Superior temporal gyrus (tissue), 1 donor: ENCODE results near the gene MAP4K4.

Experiments used
- DNase-seq: peaks from one replicate; pipeline ENCODE4 v3.0.0-alpha.2; 2016; ENCODE audit errors: extremely low spot score

Gene MAP4K4

DNA sequence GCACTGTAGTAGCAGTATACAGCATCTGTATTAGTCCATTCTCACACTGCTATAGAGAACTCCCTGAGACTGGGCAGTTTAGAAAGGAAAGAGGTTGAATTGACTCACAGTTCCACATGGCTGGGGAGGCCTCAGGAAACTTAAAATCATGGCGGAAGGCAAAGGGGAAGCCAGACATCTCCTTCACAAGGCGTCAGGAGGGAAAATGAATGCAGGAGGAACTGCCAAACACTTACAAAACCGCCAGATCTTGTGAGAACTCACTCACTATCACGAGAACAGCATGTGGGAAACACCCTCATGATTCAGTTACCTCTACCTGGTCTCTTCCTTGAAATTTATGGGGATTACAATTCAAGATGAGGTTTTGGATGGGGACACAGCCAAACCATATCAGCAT is 25.4 kb downstream of the MAP4K4 start:
- no peak for DNase-seq

DNA sequence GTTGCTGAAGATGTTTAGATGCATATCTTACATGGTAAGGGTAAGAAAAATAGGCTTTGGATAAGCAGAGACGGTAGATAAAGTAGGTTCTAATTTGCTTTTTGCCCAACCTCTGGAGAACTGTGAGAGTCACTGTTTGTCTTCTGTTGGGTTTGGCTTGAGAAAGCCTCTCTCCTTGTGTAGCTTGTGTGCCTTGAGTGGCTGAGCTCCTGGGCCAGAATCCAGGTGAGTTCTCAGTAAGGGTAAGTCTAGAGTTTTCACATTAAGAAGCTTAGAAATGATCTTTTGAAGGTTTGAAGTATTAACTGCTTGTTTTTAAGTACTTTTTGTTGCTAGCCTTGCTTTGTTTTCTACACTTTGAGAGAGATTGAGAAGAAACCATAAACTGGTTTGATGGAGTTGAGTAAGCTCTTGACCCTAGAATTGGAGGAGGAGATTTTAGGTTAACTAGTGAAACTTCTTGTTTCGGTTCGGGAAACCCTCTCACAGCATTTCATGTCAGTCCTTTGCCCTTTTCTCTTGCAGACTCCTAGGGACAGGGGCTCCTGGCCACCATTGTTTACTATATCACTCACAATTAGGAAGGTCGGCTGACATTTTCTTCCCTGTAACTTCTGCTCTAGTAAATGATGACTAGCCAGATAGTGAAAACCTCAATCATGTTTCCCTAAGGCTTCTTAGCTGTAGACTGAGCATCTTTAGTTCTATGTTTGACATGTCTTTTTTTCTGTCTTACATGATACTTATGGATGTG is 26.0 kb downstream of the MAP4K4 start:
- DNase-seq, result peak; percentile 26

DNA sequence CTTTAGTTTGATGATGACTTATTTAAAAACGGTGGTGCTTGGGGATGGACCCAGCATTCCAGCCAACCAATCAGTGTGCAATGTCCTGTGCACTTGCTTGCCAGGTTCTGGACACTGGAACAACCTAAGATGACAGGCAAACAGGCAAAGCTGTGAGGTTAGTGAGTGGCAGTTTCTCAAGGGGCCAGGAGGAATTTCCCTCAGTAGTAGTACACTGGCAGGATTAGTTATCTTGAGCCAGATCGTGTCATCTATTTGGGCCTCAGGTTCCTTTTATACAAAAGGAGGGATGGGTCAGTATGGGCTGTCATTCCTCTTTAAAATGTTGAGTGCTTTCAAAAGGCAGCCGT is 26.6 kb downstream of the MAP4K4 start:
- DNase-seq, result no peak

DNA sequence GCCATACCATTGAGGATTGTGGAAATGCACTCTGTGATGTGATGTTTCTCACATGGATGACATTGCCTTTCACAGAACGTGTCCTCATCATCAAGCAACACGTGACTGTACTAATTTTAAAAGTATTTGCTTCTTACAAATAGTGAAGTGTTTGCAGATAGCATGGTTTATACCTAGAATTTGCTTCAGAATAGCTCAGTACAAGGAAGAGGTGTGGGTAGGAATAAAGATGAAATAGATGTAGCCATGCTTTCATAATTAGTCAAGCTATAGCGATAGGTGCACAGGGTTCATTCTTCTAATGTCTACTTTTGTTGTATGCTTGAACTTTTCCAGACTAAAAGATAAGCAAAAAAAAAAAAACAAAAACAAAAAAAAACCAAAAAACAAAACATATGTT is 27.5 kb downstream of the MAP4K4 start:
- DNase-seq, result no peak

DNA sequence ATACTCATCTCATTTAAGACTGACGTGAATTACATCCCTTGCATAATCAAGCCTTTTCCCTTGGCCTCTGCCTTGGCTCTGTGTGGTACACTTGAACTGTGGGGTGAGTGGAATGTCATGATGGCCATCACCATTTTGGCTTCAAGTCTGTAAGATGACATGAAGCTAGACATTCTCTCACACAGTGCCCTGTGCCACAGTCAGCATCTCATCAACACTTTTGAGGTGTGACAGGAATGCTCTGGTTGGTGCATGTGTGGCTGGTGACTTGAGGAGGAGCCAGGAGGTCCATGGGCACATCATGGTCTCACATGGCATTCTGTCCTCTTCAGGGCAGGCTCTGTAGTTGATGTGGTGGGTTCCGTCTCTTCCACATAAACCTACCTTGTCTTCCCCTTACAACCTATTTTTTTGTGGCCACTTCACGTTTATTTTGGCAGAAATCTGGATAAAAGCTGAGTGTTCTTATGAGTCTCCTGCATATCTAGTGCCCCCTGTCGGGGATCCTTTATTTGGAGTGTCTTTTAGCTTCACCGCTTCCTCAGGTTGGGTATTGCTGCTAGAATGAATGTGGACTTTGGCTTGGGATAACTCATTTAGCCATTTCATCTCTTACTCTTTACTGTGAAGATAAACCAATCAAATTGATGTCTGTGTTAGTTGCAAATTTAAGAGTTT is 28.1 kb downstream of the MAP4K4 start:
- peak; percentile 51 for DNase-seq

DNA sequence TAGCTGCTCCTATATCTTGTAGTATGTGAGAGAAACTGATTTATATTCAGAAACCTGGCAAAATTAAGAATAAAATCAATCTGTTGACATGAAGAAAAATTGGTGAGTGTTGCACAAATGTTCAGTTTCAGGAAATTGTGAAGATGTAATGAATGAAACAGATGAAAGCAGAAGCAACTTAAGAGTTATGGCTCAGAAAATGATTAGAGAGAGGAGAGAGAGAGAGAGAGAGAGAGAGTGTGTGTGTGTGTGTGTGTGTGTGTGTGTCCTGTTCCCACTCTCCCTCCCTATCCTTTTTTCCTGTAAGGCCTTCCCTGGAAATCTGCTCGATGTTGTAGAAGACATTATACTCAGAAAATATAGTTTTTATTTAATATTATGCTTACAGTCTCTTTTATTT is 31.4 kb downstream of the MAP4K4 start:
- DNase-seq, result no peak

DNA sequence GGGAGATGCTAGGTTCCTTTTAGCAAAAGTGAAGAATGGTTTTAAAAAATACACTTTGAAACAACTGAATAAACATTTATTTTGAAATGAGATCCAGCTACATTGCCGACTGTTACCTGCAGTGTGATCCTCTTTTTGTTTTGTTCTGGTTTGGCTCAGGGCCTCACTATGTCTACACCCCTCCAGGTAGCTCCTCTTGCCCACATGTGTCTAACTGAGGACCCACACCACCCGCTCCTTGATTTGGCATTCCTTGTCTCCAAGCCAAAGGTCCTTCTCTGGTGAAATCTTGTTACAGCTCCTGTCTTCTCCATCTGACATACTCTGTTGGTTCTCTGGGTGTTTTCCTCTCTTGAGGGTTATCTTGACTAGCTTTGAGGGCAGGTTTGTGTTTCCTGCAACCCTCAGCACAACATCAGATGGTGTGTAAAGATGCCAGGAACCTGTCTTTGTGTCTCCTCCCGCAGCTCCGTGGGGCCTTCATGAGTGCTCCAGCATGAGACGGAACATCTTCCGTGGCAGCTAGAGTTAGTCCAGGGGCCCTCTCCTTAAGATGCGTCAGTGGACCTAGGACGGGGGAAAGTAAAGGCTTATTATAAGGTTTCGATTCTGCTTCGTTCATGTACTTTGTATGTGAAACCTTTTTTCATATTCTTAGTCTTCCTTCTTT is 32.1 kb downstream of the MAP4K4 start:
- DNase-seq, result no peak

DNA sequence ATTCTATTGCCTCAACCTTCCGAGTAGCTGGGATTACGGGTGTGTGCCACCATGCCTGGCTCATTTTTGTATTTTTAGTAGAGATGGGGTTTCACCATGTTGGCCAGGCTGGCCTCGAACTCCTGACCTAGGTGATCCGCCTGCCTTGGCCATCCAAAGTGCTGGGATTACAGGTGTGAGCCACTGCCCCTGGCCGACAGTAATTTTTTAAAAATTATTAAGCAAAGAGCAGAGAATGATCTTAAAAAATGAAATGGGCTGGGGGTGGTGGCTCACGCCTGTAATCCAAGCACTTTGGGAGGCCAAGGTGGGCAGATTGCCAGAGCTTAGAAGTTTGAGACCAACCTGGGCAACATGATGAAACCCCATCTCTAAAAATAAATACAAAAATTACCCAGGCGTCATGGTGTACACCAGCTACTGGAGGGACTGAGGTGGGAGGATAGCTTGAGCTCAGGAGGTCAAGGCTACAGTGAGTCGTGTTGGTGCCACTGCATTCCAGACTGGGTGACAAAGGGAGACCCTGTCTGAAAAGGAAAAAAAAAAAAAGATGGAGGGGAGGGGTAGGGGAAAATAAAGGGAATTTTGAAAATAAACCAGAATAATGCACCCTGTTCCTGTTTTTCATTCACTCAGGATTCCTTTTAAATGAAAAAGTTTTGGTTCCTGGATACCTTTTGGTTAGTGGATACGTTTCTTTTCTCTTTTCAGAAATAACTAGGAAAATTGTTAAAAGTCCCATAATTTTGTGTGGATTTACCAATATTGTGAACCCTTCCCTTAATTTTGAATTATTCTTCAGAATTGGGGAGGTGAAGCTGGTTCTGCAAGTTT is 33.9 kb downstream of the MAP4K4 start:
- DNase-seq, result no peak

DNA sequence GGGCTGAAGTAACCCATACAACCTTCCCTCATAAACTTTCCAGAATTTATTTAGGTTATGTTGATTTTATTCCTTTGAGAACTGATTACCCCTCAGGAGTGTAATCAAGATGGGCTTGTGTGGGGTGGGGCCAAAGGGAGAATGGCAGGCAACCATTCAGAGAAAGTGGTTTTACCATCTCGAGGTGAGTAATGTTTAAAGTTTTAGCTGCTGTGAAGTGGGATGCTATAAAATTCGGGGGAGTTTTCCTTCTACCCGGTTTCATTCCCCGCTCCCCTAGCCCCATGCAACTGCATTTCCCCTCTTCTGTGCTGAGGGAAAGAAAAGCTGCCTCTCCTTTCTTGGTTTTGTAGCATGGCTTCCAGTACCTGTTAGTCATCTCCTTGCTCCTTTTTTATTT is 34.7 kb downstream of the MAP4K4 start:
- DNase-seq, result no peak

DNA sequence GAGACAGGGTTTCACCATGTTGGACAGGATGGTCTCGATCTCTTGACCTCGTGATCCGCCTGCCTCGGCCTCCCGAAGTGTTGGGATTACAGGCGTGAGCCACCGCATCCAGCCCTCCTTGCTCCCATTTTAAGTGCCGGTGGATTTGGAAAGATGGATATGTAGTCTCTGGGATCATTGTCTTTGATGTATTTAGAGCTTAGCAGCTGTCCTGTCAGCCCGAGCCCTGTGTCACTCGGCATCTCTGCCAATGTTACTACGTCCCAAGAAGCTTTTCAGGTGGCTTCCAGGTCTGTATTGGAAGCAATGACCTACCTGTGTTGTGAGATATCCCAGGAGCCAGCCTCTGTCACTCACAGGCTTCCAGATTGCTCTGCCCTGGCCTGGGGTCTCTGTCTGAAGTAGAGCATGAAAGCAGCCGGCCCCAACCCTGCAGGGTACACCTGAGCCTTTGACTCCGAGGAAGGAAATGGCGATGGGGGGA is 35.3 kb downstream of the MAP4K4 start:
- no peak for DNase-seq

DNA sequence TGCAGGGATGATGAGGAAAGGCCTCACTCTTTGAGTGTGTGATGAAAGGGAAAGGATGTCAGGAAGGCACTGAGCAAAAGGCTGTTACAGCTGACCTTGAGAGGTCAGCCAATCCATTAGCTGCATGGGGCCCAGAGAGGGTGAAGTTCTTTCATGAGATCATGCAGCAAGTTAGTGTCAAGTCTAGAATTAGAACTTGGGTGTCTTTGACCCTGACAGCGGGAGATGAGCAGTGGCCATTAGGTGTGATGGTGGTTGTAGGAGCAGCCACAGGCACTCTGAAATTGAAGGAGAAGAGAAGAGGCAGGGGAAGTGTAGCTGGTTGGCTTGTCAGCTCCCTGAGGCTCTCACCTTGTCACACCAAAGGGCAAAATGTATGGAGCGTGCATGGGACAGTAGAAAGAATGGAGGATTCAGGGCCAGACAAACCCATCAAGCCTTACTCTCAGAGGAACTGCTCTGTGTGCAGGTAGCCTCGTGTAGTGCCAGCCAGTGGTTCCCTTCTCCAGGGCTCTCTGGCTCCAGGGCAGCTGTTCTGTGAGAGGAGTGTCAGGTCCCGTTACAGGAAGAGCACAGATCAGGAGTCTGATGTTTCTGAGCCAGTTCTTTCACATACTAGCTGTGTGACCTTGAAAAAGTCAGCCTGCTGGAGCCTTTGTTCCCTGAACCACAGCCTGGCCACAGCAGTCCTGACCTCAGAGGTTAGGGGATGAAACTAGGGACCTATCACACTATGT is 35.9 kb downstream of the MAP4K4 start:
- DNase-seq, result no peak

DNA sequence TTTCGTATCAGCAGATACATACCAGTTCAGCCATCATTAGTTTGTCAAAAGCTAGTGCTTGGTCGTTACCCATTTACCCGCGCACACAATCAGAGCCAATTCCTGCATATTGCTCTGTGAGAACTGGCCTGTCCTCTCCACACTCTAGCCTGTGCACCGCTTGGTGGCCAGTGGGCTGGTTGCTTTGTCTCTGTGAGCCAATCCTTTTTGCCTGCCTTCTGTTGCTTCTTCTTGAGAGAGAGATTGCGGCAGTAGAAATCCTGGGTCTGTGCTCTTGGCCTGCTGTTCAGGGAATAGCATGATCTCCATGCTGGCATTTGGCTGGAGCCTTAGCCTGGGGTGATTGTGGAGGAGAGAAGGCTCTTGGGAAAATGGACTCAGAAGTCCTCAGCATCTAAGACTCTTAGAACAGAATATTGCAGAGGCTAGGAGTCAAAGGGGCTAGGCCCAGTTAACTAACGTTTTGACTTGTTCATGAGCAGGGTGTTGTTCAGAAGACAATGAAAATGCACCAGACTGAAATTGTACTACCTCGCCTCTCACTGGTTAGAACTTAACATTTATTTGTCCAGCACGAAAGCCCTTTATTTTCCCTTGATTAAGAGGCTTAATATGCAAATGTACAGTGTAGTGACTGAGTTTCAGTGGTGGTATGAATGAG is 37.1 kb downstream of the MAP4K4 start:
- peak; percentile 72 for DNase-seq

DNA sequence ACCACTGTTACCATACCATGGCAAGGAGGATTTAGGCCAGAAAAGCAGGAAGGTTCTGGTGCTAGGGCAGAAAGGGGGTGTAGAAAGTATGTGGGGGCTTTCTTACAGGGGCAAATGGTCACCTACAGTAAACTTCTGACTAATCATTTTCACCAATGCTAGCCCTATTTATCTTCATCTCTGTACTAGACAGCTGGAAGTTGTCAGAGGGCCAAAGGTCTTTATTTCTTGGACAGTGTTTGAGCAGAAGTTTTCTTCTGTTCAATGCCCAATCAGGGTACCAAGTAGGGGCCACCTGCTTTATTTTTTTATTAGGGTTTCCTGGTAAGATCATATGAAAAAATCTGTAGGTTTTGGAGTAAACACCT is 37.6 kb downstream of the MAP4K4 start:
- DNase-seq, result no peak

DNA sequence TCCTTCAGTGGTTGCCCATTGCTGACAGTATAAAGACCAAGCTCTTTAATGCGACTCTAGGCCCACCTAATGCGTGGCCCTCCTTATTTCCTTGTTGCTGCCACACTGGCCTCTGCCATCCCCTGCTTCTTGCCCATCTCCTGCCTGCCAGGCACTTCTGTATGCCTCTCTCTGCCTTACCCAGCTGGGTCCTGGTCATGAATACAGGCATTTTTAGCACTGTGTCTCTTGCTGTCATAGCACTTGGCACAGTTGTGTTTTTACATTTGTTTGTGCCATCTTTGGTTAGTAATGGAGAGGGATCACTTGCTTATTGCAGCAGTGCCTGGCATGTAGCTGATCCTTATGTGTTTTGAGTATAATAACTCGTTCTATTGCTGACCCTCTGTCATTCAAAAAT is 38.7 kb downstream of the MAP4K4 start:
- peak; percentile 89 for DNase-seq

DNA sequence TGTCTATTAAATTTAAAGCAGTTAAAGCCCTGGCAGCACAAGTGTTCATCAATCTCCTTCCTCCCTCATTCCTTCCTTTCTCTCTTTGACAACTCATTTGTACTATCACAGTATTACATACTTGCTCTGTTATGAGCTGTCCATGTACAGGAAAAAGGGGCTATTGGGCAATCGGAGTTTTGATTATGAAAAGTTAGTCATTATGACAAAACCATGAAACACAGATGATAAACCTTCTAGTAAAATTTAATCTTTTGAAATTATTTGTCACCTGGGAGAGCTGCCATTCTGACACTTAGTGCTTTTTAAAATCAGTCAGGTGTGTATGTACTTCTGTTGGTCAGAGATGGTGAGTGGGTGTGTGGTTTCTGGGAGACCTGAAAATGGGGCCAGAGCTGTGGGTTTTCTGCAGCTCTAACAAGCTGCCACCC is 39.4 kb downstream of the MAP4K4 start:
- DNase-seq, result peak; percentile 76

DNA sequence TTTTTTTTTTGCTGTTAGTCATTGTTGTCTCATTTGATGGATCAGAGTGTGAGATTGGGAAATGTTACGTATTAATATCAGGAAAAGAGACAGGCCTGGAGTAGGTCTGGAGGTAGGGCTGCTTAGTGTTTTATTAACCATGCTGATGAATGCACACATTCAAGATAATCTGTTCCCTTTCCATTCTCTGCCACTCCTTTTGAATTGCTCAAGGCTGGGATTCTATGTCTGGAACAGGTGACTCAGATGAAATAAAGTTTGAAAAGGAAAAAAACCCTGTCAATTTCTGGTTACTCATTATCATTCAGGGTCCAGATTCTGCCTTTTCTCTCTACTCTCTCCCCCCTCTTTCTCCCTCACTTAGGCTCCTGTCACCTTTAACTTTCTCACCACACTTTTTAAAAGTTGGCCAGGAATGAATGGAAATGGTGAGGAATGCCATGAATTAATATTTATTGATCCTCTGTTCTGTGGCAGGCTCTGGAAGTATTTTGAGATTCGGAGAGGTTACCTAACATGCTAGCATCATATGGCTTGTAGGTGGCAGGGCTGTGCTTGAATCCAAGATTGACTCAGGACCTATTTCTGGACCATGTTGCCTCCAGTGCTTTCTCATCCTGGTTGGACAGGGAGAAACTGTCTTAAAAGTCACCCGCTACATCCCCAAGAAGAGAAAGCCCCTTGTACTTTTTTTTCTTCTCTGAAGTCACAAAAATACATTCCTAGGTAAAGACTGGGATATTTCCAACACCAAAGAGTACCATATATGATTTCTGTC is 40.2 kb downstream of the MAP4K4 start:
- peak; percentile 69 for DNase-seq

DNA sequence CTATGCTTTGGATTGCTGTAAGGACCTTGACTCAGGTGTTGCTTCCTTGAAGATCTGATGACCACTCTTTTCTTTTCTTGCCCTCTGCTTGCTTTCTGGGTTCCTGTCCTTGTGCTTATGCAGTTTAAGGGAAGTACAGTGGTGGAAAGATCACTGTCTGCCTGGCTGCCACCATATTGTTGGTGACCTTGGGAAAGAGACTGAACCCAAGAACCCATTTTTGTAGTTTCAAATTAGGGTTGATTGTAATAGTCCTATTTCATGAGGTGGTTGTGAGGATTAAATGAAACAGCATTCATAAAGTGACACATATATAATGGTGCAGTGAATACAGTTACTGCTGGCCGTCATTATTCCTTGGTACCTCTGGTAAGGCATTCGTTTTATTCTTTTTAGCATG is 41.1 kb downstream of the MAP4K4 start:
- DNase-seq, result peak; percentile 24

DNA sequence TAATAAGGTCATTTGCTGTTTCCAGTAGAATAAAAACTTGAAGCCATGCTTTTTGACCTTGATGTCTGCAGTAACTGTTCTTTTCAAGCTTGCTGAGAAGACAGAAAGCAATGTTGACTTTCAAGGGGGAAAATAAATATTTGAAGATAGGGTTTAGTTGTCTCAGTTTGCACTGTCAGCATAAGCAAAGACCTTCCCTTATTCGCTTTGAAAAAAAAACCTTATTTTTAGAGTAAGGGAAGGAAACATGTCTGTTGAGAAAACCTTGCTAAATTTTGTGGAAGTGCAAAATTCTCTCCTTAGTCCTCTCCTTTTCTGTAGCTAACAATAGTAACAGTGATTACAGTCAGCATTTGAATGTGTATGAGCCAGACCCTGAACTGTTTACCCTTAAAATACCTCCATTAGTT is 43.1 kb downstream of the MAP4K4 start:
- peak; percentile 60 for DNase-seq

DNA sequence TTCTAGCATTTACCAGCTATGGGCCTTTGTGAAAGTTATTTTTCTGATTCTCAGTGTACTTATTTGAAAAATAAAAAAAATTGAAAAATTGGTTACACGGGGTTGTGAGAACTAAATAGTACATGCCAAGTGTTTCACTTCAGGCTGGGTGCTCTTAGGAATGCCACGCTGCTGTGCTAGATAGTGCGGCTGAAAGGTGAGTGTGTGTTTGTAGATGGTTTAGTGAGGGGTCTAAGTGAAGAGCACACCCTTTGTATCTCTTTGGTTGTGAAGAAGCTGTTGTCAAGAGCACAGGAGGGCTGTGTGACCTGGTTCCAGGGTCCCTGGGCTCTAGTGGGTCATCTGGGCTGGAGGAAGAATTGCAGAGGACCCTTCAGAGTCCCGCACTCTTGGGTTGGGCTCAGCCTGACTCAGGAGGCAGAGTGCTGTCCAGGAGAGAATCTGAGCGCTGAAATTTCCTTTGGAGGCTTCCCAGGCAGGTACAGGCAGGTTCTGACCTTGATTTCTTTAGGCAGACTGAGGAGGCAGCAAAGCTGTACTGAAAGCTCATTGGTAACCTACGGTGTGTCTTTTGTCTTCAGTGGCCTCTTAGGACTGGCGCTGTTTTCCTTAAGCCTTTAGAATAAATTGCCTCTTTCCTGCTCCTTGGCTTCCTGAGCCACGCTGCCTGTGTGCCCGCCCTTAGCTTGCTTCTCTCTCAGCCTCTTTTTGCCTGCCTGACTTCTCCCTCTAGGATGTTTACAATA is 44.4 kb downstream of the MAP4K4 start:
- DNase-seq, result no peak
